Keratinocyte (primary cell): Measurements from ENCODE around the gene TAB2.

Experiments used
- EZH2 ChIP-seq: IDR thresholded peaks from one replicate; pipeline ENCODE4 v1.6.1; 2012; ENCODE audit warnings: inconsistent platforms, mild to moderate bottlenecking, low read length, moderate library complexity
- TF ChIP-seq, protein P1 (sequence below), 3 experiments: IDR thresholded peaks in 1 of 3; conservative IDR thresholded peaks in 1 of 3; optimal IDR thresholded peaks in 1 of 3; 2 replicates in 2 of 3; 3 replicates in 1 of 3; pipeline versions ENCODE3 to v1.5.1; 2011; ENCODE audit warnings: low read length in 3 of 3, mild to moderate bottlenecking in 3 of 3, moderate library complexity in 2 of 3, control low read depth in 1 of 3, inconsistent platforms in 1 of 3; ENCODE audit not compliant: insufficient read depth in 2 of 3; ENCODE audit errors: extremely low read depth in 1 of 3

- no peak for TF ChIP-seq EZH2
- TF ChIP-seq, protein P1, sequence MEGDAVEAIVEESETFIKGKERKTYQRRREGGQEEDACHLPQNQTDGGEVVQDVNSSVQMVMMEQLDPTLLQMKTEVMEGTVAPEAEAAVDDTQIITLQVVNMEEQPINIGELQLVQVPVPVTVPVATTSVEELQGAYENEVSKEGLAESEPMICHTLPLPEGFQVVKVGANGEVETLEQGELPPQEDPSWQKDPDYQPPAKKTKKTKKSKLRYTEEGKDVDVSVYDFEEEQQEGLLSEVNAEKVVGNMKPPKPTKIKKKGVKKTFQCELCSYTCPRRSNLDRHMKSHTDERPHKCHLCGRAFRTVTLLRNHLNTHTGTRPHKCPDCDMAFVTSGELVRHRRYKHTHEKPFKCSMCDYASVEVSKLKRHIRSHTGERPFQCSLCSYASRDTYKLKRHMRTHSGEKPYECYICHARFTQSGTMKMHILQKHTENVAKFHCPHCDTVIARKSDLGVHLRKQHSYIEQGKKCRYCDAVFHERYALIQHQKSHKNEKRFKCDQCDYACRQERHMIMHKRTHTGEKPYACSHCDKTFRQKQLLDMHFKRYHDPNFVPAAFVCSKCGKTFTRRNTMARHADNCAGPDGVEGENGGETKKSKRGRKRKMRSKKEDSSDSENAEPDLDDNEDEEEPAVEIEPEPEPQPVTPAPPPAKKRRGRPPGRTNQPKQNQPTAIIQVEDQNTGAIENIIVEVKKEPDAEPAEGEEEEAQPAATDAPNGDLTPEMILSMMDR (optimal IDR thresholded peaks at IDR 0.05 in 1 of 3, IDR thresholded peaks at IDR 0.05 in 1 of 3, conservative IDR thresholded peaks at IDR 0.05 in 1 of 3; ENCODE audit: extremely low read depth in 1 of 3, insufficient read depth in 2 of 3, low read length in 3 of 3): no peak
Measured at GRCh38 chr6:149428606-149429005, 111.1 kb downstream of the TAB2 start.
